ENCODE measurements around the gene GVQW3. TPM values are rescaled to one million over a fixed set of nuclear protein-coding genes. Genes with fewer than 3 reads are reported as not detected.
A peak's percentile ranks its signal among the peaks of the same experiment; 100 is the strongest.

GVQW3 gene
- total RNA-seq, 1 donor from 2014 or later = 3.9 TPM

DNA sequence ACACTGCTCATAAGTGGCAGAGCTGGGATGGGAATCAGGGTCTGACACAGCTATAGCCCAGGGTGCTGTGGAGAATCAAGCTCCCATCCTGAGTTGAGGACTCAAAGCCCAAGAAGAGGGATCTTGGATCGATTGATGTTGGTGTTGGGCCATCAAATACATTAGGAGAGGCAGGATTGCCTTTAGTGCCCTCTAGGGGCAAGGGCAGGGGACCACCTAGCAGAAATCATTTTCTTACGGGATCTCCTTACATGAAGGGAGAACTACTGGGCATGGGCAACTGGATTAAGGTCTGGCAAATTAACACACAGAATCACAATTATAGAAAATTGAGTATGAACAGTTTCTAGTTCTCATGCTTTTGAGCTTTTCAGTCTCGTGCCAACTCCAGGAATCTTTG, 38.8 kb downstream of the GVQW3 start:
- peak; percentile 36 for TF ChIP-seq CTCF (IDR thresholded peaks at IDR 0.05)
- H3K27me3 Mint-ChIP-seq (ENCODE audit: low read depth) = peaks cover 6% of the 10 kb centered on the region
- H3K36me3 Mint-ChIP-seq (ENCODE audit: low read depth) = no peaks in the 10 kb centered on the region
- no peak for DNase-seq (ENCODE audit: low spot score)
- no peak overlapping the region for H3K27ac Mint-ChIP-seq (ENCODE audit: unreplicated experiment)
- H3K4me3 Mint-ChIP-seq (ENCODE audit: unreplicated experiment) = no peak overlapping the region
- H3K4me1 Mint-ChIP-seq (ENCODE audit: low read depth) = no peaks in the 10 kb centered on the region
- H3K9me3 Mint-ChIP-seq (ENCODE audit: low read depth) = no peaks in the 10 kb centered on the region

DNA sequence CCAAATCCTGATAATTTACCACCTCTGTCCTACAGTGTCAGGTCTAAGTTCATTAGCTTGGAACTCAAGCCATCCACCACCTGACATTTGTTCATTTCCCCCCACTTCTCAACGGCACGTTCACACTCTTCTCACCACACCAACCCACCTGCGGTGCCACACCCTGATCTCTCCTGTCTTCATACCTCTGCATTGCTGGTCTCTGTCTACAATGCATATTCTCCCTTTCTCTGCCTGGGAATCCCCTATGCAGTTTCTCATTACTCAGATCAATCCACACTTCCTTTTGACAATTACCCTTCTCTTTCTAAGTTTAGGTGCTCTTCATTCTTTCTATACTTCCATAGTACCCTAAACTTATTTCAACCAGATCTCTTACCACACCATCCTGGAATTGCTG, 43.3 kb downstream of the GVQW3 start:
- Mint-ChIP-seq H3K9me3 (ENCODE audit: low read depth) (no peaks in the 10 kb centered on the region), H3K27ac (ENCODE audit: unreplicated experiment) (no peak overlapping the region), H3K36me3 (ENCODE audit: low read depth) (no peaks in the 10 kb centered on the region), H3K27me3 (ENCODE audit: low read depth) (peaks cover 3% of the 10 kb centered on the region), H3K4me3 (ENCODE audit: unreplicated experiment) (no peak overlapping the region), H3K4me1 (ENCODE audit: low read depth) (no peaks in the 10 kb centered on the region)
- no peak for TF ChIP-seq CTCF (IDR thresholded peaks at IDR 0.05)
- DNase-seq (ENCODE audit: low spot score) = no peak

DNA sequence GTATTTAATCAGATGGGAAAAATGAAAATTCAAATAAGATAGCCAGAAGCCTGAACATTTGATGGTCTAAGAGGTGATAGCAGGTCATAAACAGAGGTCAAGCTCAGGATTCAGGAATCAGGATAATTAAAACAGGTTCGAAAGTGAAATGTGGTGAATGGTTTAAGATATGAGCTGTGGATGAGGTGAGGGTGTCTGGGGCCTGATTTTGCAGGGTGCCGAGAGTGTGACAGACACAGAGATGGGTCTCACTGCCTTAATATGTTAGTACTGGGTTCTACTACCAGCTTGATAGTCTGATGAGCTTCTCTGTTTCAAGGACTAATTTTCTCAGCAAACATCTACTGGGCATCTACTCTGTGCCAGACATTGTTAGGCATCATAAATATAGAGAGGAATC, 43.8 kb downstream of the GVQW3 start:
- H3K9me3 Mint-ChIP-seq (ENCODE audit: low read depth) = no peaks in the 10 kb centered on the region
- no peaks in the 10 kb centered on the region for H3K36me3 Mint-ChIP-seq (ENCODE audit: low read depth)
- TF ChIP-seq CTCF (IDR thresholded peaks at IDR 0.05) = no peak
- peaks cover 3% of the 10 kb centered on the region for H3K27me3 Mint-ChIP-seq (ENCODE audit: low read depth)
- no peaks in the 10 kb centered on the region for H3K4me1 Mint-ChIP-seq (ENCODE audit: low read depth)
- DNase-seq (ENCODE audit: low spot score) = no peak
- H3K27ac Mint-ChIP-seq (ENCODE audit: unreplicated experiment) = no peak overlapping the region
- H3K4me3 Mint-ChIP-seq (ENCODE audit: unreplicated experiment) = no peak overlapping the region

- Mint-ChIP-seq H3K9me3 (ENCODE audit: low read depth) (no peaks in the 10 kb centered on the region), H3K36me3 (ENCODE audit: low read depth) (no peaks in the 10 kb centered on the region), H3K27me3 (ENCODE audit: low read depth) (peaks cover 3% of the 10 kb centered on the region), H3K4me3 (ENCODE audit: unreplicated experiment) (no peak overlapping the region), H3K4me1 (ENCODE audit: low read depth) (no peaks in the 10 kb centered on the region), H3K27ac (ENCODE audit: unreplicated experiment) (no peak overlapping the region)
- no peak for TF ChIP-seq CTCF (IDR thresholded peaks at IDR 0.05)
- DNase-seq (ENCODE audit: low spot score) = no peak
These were observed 45.5 kb downstream of the GVQW3 start for GRCh38 chr11:76426660-76427059.

DNA sequence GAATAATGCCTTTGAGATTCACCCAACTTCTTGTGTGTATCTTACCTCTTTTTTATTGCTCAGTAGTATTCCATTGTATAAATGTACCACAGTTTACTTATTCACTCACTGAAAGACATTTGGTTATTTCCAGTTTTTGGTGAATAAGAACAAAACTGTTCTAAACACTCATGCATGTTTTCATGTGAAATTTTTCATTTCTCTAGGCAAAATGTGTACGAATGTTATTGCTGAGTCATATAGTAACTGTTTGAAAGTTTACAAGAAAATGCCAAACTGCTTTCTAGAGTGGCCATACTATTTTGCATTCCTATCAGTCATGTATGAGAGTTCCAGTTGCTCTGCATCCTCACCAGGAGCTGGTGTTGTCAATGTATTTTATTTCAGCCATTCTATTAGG, 54.9 kb downstream of the GVQW3 start:
- TF ChIP-seq CTCF (IDR thresholded peaks at IDR 0.05) = no peak

More for the DNA sequence above, 54.9 kb downstream of the GVQW3 start:
- no peaks in the 10 kb centered on the region for H3K9me3 Mint-ChIP-seq (ENCODE audit: low read depth)
- H3K4me1 Mint-ChIP-seq (ENCODE audit: low read depth) = no peaks in the 10 kb centered on the region
- H3K4me3 Mint-ChIP-seq (ENCODE audit: unreplicated experiment) = no peak overlapping the region
- H3K27me3 Mint-ChIP-seq (ENCODE audit: low read depth) = no peaks in the 10 kb centered on the region
- no peak overlapping the region for H3K27ac Mint-ChIP-seq (ENCODE audit: unreplicated experiment)
- no peaks in the 10 kb centered on the region for H3K36me3 Mint-ChIP-seq (ENCODE audit: low read depth)
- no peak for DNase-seq (ENCODE audit: low spot score)
